HG03460 (cell line): ENCODE data around the gene CBLN2.

Experiments used
- ATAC-seq: cut with Tn5 transposase; IDR thresholded peaks from one replicate; pipeline ENCODE4 v1.9.1; 2021; ENCODE audit not compliant: unreplicated experiment

The CBLN2 gene

GRCh38 chr18:72544092-72544886 lies at the start of gene CBLN2:
CBLN2 (minus strand) TSS chr18:72544342; CDS start chr18:72542160, 2,182 bp downstream.
- peak; percentile 92 for ATAC-seq

GRCh38 chr18:72588360-72588759 lies 44.2 kb upstream of the CBLN2 start:
- no peak for ATAC-seq

GRCh38 chr18:72584787-72585186 lies 40.6 kb upstream of the CBLN2 start:
- no peak for ATAC-seq

GRCh38 chr18:72581976-72582375 lies 37.8 kb upstream of the CBLN2 start:
- no peak for ATAC-seq

GRCh38 chr18:72572896-72573295 lies 28.8 kb upstream of the CBLN2 start:
- no peak for ATAC-seq

- no peak for ATAC-seq
Observed at GRCh38 chr18:72566290-72566689, 22.1 kb upstream of the CBLN2 start.

GRCh38 chr18:72555968-72556367 lies 11.8 kb upstream of the CBLN2 start:
- no peak for ATAC-seq

- no peak for ATAC-seq
Observed at GRCh38 chr18:72555101-72555500, 11.0 kb upstream of the CBLN2 start.

GRCh38 chr18:72543357-72544055 lies 636 bp downstream of the CBLN2 start:
- no peak for ATAC-seq

GRCh38 chr18:72542984-72543356 lies 1.2 kb downstream of the CBLN2 start:
- ATAC-seq = no peak

GRCh38 chr18:72542342-72542741 lies 1.8 kb downstream of the CBLN2 start:
- no peak for ATAC-seq

- no peak for ATAC-seq
Observed at GRCh38 chr18:72541871-72542332, 2.2 kb downstream of the CBLN2 start.

GRCh38 chr18:72539901-72540300 lies 4.2 kb downstream of the CBLN2 start:
- no peak for ATAC-seq

GRCh38 chr18:72530622-72531021 lies 13.5 kb downstream of the CBLN2 start:
- ATAC-seq = no peak

- ATAC-seq = no peak
Observed at GRCh38 chr18:72504866-72505265, 39.3 kb downstream of the CBLN2 start.

- no peak for ATAC-seq
Observed at GRCh38 chr18:72502671-72503431, 41.3 kb downstream of the CBLN2 start.

GRCh38 chr18:72492497-72492896 lies 51.6 kb downstream of the CBLN2 start:
- no peak for ATAC-seq
